Stimulated activated CD4-positive, alpha-beta T cell treated with anti-CD3 and anti-CD28 coated beads, Interleukin-12 subunit alpha, Interleukin-12 subunit beta, amount 100 ng/mL, for 4 hours (primary cell): Measurements from ENCODE around the gene AP2A1.
A peak's percentile ranks its signal among the peaks of the same experiment; 100 is the strongest.

ENCODE experiments used
- DNase-seq: peaks from one replicate; pipeline ENCODE4 v3.0.0-alpha.2; 2020

Gene AP2A1

DNA sequence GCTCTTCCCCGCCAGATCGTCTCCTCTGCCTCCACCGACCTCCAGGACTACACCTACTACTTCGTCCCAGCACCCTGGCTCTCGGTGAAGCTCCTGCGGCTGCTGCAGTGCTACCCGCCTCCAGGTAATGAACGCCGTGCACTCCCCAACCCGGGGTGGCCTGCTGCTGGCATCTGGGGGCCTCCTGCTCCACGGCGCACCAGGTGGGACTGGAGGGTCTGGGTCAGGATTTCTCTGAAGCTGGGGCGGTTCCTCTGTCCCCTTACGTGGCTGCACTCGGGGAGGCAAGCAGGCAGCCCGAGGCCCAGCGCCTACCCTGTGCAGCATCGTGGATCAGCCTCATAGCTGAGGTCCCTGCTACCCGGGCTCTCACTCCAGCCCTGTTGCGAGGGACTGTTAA lies 28.8 kb downstream of the AP2A1 start:
- DNase-seq: no peak

DNA sequence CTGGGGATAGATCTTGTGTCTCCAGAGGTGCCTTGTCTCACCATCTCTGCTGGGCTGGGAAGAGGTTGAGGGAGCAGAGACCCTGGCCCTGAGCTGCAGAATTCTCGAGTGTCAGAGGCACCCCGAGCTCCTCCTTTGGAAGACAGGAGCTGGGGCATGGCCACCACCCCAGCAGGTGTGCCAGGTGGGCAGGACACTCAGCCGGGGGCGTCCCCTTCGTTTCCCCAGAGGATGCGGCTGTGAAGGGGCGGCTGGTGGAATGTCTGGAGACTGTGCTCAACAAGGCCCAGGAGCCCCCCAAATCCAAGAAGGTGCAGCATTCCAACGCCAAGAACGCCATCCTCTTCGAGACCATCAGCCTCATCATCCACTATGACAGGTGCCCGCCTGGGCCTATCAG lies 31.8 kb downstream of the AP2A1 start:
- no peak for DNase-seq

DNA sequence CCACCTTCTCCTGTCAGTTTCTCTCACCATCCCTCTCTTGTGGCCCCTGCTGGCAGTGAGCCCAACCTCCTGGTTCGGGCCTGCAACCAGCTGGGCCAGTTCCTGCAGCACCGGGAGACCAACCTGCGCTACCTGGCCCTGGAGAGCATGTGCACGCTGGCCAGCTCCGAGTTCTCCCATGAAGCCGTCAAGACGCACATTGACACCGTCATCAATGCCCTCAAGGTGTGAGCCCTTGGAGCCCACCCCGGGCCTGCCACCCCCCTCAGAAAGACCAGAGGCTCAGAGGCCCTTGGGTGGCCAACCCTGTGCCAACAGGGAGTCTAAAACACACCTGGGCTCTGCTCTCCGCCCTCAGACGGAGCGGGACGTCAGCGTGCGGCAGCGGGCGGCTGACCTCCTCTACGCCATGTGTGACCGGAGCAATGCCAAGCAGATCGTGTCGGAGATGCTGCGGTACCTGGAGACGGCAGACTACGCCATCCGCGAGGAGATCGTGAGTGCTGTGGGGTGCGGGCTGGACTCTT lies 32.5 kb downstream of the AP2A1 start:
- no peak for DNase-seq

DNA sequence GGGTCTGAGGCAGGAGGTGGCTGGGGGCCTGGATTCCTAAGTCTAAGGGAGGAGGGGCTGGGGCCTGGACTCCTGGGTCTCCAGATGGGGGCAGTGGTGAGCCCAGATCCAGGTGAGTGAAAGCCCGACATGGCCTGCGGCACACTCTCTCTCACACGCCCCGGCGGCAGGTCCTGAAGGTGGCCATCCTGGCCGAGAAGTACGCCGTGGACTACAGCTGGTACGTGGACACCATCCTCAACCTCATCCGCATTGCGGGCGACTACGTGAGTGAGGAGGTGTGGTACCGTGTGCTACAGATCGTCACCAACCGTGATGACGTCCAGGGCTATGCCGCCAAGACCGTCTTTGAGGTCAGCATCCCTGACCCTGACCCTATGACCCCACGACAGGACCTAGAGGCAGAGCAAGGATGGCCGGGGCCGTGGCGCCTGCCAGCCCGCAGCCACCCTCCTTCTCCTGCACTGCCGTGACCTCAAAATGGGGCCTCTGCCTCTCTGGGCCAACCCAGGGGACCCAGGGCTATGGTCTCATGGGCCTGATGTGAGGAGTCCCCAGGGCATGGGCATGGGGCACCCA lies 33.1 kb downstream of the AP2A1 start:
- no peak for DNase-seq

DNA sequence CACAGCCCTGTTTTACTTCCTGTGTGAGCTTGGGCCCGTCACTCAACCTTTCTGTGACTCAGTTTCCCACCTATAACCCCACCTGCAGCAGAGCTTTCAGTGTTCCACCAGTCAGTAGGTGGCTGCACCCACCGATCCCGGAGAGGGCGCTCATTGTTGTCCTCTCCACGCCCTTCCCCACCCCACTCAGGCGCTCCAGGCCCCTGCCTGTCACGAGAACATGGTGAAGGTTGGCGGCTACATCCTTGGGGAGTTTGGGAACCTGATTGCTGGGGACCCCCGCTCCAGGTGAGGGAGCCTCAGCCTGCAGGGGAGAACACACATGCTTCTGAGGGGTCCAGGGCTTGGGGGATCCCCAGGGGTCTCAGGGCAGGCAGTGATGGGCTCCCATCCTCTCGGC lies 34.0 kb downstream of the AP2A1 start:
- DNase-seq: no peak

DNA sequence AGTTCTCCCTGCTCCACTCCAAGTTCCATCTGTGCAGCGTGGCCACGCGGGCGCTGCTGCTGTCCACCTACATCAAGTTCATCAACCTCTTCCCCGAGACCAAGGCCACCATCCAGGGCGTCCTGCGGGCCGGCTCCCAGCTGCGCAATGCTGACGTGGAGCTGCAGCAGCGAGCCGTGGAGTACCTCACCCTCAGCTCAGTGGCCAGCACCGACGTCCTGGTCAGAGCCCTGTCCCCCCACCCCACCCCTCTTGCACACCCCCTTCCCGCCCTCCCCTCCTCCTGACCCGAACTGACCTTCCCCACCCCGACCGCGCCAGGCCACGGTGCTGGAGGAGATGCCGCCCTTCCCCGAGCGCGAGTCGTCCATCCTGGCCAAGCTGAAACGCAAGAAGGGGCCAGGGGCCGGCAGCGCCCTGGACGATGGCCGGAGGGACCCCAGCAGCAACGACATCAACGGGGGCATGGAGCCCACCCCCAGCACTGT lies 34.6 kb downstream of the AP2A1 start:
- no peak for DNase-seq

DNA sequence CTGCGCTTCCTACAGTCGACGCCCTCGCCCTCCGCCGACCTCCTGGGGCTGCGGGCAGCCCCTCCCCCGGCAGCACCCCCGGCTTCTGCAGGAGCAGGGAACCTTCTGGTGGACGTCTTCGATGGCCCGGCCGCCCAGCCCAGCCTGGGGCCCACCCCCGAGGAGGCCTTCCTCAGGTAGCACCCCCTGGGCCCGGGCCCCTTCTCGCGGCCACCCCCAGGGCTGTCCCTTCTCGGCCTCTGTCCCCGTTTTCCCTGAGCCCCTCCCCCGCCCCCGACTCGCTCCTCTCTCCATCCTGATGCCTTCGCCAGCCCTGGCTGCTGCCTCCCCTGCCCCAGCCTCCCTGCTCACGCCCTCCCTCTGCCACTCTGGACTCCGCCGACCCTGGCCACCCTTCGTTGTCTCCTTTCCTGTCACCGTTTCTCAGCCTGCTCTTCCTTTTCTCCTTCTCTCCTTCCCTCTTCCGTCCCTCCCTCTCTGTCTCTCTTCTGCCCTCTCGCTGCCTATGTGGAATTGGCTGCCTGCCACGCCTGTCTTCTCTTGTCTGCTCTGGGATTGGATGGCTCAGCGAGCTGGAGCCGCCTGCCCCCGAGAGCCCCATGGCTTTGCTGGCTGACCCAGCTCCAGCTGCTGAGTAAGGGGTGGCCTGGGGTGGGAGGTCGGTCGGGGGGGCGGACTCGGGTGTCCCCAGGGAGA lies 35.3 kb downstream of the AP2A1 start:
- DNase-seq: no peak

DNA sequence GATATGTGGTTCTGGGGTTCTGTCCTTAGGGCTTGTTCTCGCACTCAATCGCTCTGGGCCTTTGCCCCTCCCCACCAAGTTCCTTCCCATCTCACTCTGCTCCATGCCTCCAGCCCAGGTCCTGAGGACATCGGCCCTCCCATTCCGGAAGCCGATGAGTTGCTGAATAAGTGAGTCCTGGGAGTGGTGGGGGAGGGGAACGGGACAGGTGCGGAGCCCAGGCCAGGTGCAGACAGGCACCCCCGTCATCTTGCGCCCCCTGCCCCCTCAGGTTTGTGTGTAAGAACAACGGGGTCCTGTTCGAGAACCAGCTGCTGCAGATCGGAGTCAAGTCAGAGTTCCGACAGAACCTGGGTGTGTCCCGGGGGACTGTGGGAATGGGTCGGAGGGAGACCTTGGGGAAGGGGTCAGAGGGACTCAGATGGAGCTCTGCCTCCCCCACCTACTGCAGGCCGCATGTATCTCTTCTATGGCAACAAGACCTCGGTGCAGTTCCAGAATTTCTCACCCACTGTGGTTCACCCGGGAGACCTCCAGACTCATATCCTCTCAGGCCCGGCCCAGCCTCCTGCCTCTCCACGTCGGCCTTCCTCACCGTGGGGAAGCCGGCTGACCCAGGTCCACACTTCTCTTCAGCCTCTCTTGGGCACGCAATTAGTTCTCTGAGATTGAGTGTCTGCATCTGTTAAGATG lies 36.2 kb downstream of the AP2A1 start:
- DNase-seq: no peak

DNA sequence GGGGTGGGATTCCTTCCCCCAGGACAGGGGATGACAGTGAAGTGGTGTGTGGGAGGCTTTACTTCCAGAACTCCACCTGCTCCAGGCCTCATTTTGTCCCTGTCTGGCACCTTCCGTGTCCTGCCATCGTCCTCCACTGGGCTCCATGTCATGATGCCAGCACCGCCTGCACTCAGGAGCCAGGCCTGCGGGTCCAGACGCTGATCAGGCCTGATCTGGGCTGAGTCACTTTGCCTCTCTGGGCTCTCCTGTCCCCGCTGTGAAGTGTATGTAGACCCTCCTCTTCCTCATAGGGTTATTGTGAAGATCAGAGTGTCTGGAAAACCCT lies 36.7 kb downstream of the AP2A1 start:
- DNase-seq: no peak

DNA sequence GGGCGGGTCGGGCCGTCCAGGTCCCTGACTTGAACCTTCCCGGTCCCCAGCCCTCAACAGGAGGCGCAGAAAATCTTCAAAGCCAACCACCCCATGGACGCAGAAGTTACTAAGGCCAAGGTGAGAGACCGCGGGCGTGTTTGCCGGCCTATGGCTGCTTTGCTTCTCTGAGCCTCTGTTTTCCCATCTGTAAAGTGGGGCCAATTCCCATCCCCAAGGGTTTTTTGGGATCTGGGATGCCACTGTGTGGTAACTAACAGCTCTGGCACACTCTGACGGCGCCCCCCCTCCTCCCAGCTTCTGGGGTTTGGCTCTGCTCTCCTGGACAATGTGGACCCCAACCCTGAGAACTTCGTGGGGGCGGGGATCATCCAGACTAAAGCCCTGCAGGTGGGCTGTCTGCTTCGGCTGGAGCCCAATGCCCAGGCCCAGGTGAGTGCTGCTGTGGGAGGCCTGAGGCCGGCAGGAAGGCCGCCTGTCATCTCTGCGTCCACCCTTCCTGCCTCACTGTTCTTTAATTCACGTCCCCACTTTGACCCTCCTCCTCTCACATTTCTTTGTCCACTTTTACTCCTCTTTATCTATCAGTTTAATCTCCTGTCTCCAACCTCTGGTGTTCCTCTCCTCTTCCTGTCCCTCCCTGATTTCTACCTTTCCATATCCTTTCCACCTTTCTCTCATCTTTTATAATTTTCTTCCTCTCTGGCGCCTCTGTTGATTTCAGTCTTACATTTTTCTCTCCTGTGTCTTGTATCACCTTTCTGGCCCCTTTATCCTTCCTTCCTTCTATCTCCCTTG lies 39.2 kb downstream of the AP2A1 start:
- no peak for DNase-seq

DNA sequence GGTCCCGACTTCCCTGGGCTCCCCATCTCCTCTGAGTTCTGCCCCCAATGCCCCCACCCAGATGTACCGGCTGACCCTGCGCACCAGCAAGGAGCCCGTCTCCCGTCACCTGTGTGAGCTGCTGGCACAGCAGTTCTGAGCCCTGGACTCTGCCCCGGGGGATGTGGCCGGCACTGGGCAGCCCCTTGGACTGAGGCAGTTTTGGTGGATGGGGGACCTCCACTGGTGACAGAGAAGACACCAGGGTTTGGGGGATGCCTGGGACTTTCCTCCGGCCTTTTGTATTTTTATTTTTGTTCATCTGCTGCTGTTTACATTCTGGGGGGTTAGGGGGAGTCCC lies 39.8 kb downstream of the AP2A1 start:
- DNase-seq: no peak

DNA sequence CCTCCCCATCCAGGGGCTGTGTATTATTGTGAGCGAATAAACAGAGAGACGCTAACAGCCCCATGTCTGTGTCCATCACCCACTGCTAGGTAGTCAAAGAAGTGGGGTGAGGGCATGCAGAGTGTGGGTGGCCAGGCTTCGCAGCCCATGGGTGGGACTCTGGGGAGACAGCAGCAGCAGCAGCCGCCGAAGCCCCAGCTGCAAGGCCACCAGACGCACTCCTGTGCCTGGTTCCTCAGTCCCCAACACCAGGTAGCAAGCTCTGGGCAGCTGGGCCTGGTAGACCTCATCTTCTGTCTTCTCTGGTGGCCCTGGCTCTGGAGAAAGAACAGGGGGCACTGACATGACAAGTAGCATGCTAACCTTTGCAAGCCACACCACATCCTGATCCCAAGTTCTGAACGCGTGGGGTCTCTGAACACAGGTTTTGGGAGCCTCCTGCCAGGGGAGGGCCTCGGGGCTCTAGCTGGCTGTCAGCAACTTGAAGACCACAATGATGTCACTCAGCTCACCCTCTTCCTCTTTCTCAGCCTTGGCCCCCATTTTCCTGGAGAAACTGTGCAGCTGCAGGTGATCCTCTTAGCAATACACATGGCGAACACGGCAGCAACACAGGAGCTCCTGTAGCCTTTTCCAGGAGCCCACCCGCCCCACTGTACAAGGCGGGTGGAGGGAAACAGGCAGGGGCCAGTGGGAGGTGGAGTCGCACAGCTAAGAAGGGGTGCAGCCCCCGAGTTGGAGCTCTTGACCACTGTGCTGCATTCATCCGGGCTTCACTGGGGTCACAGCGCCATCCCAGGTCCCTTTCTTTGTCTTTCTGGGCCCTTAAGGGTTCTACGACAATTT lies 40.5 kb downstream of the AP2A1 start:
- no peak for DNase-seq

DNA sequence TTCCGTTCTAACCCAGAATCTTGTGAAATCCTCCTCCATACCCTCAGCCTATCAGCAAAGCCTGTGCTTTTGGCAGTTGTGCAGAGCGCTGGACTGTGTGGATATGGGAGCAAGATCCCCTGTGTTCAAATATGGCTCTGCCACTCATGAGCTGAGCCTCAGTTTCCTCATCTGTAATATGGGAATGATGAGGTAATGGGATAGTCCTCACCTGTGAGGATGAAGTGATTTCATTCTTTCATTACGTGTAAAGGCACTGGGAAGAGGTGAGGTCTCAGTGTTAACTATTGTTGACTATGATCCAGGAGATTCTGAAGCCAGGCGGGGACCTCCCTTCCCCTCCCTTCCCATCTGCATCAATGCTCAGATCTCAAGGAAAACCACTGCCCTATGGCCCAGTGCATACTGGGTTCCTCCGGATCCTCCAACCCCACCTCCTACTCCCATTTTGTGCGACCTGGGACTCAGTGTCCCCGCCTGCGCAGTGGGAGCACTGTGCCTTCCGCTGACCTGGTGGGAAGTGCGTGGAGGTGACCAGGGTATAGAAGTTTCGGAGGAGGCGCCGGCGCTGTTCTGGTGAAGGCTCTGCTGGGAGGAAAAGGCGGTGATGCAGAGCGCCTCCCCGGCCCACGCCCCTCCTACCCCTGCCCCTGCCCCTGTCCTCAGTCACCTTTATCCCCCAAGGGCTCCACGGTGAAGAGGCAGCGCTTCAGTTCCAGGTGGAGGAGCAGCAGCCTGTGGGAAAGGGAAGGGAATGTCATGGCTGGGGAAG lies 41.3 kb downstream of the AP2A1 start:
- DNase-seq: no peak

DNA sequence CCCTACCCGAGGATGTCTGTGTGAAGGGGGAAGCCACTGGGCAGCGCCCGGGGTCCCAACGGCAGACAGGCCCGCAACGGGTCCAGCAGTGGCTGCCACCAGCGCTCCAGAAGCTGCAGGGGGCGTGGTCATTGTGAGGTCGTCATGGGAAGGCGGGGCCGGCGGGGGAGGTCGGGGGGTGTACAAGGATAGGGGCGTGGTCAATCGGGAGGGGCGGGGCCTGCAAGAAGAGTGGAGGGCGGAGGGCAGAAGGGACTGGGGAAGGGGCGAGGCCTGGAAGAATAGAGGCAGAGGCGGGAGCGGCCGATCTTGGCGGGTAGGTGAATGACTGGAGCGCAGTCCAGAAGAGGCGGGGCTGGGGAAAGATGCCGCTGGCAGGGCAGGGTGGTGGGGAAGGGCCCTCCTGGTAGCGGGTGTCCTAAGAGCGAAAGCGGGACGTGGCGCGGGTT lies 41.9 kb downstream of the AP2A1 start:
- DNase-seq: peak; percentile 88

DNA sequence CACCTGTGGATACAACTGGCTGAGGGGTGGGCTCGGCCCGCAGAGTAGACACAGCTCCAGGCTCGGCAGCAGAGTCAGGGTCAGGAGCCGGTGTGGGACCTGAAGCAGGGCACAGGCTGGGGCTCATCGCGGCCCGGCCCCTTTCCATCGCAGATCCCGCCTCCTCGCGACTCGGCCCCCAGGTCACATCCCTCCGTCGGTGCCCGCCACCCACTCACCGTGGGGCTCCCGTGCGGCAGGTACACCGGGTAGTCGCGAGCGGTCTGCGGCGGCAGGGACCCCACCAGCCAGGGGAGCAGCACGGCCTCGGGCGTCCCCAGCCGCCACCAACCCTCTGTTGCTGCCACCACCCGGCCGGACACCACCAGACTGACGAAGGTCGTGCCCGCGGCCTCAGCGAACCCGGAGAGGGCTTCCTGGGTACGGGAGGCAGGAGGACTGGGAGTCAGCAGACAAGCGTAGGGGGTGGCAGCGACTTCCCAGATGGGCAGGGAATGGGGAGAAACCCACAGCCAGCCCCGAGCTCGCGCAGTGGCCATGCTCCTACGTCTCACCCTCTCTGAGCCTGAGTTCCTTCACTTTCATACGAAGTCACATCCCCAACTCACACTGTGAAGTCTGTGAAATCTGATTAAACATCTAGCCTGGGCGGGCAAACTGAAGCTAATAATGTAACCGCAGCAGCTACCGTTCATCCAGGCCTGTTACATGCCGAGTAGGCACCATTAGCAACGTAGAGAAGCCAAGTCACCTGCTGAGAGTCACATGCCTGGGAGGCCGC lies 42.5 kb downstream of the AP2A1 start:
- DNase-seq: peak; percentile 44

DNA sequence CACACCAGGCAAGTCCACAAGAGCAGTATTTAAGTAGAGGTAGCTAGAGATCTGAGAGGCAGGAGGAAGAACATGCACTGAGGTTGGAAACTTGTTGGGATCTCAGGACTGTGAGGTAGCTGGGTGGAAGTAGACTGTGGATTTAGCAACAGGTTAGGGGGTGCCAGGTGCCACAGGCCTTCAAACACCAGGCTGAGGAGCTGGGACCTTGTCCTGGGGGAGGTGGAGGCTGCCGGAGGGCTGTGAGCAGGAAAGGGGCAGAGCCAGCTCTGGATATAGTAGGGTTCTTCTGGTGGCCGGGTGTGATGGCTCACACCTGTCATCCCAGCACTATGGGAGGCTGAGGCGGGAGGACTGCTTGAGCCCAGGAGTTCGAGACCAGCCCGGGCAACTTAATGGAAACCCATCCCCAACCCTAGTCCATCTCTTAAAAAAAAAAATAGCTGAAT lies 43.2 kb downstream of the AP2A1 start:
- no peak for DNase-seq

DNA sequence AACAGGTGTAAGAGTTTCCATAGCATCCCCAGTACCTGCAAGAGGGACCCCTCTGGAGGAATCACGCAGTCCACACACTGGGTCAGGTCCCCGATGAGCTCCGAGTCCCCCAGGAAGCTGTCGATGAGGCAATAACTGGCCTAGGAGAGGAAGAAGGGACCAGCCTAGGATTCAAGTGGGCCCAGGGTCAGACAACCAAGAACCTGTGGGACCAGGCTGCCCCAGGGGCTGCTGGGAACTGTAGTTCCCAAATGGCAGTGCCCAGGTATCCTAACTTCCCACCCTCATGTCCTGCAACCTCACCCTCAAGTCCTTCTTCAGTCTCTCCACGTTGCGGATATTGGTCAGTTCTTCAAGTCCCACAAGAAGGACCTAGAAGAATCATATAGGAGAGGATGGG lies 44.5 kb downstream of the AP2A1 start:
- no peak for DNase-seq

DNA sequence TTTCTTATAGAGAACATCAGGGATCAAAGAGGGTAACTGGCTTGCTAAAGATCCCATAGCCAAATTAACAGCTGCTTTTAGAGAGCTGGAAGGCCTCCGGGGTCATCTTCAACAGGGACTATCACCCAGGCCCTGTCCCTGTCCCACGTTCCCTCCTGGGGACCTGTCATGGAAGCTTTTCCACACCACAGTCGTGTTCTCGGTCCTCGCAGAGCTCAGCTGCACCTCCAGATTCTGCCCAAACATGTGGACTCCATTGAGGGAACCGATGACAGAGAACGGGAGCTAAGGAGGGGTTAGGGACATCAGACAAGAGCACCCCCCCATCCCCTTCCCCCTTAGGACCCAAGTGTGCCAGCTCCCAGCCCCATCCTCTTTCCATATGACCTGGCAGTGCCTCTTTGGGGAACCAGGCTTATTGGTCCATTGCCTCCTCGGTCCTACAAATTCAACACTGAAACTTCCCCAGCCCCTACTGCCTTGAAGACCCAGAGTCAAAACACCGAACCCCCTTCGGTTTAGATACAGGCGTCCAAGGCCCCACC lies 45.7 kb downstream of the AP2A1 start:
- DNase-seq: no peak

DNA sequence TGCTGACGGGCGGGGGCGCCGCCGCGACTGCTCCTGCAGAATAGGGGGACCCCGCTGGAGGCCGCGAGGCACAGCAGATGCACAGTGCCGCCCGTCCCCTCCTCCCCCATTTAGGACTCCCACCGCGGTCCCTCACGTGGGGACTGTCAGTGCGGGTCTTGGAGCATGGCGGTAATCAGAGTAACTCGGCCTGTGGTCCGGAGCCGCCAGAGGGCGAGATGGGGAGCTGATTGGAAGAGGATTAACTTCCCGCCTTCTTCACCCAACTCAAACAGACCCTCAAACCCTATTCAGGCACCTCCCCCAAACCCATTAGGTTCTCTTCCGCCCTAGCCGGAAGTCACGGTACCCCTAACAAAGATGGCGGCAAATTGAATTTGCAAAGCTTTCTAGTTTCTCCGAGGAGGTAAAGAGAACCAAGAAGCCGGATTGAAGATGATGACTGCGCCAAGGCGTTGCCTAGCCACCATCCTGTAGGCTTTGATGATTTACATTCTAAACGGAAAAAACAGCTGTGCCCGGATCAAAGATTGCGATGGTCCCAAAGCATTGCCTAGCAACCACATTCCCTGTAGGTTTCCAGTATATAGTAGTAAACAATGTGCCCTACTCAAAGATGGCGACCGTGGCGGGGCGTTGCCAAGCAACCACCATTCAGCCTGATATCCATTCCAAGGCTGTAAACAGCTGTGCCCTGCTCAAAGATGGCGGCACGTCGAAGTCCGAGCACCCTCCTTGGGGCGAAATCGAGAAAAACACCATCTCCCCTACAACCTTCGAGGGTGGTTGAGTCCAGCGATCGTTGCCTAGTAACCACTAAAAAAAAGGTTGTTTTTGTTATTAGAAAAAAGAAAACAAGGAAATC lies 46.4 kb downstream of the AP2A1 start, which contains the start of gene FUZ:
TSS of gene FUZ (minus strand) at position 296 of the 865 bp plus-strand sequence. CDS start at position 110, 186 bp downstream.
- peak; percentile 80 for DNase-seq
